NOMO-1 treated with dmso at 0.1 percent for 144 hours (cell line): Measurements from ENCODE around the gene MYO6.
A peak's percentile ranks its signal among the peaks of the same experiment; 100 is the strongest.
"Not testable (repeated sequence)": the region's sequence is repeated elsewhere in the genome, so short reads cannot be mapped to it uniquely, and the experiment has no call there.

ENCODE experiments used
- DNase-seq: peaks from one replicate; lab custom pipeline; 2025; ENCODE audit not compliant: unreplicated experiment; lab: John Stamatoyannopoulos, UW

Gene MYO6

DNA sequence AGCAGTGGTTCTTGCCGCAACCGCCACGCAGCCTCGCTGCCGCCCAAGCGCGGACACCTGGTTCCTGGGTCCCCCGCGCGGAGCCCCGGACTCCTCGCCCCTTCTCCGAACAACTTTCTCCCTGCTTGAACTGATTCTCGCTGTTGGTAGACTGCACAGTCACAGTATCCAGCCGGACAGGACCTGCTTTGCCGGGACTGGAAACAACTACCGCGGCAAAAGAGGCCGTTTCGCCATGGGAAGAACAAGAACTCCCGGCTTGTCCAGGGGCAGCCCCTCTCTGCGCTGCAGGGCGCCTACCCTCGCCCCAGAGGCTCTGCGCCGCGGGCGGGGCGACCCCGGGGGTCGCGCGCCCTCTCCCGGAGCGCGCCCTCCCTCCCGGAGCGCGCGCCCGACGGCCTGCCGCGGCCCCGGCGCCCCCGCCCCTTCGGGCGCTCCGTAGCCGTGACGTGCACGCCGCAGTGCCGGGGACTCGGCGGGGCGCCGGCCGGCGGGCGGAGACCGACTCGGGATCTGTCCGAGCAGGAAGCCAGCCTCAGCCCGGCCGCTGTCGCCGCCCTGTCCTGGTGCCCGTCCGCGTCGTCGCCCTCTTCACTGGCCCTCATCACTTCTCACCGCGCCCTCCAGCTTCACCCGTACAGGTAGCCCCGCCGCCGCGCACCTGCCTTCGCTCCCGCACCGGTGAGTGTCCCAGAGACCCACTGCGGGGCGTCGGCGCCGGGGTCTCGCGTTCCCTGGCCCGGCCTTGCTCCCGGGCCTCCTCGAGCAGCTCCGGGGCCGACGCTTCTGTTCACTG, at the start of gene MYO6:
TSS of gene MYO6 (plus strand) at position 497 of the 796 bp plus-strand sequence. CDS start 68,309 bp downstream, outside the sequence.
- peak; percentile 16 for DNase-seq

DNA sequence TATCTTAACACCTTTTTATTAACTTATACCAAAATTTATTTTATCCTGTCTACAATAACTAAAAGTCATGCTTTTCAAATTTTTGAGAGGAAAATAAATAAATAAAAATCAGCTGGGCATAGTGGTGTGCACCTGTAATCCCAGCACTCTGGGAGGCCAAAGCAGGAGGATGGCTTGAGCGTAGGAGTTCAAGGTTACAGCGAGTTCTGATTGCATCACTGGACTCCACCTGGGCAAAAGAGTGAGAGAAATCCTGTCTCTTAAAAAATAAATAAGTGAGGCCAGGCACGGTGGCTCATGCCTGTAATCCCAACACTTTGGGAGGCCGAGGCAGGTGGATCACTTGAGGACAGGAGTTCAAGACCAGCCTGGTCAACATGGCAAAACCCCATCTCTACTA, 40.7 kb upstream of the MYO6 start:
- not testable (repeated sequence) for DNase-seq

DNA sequence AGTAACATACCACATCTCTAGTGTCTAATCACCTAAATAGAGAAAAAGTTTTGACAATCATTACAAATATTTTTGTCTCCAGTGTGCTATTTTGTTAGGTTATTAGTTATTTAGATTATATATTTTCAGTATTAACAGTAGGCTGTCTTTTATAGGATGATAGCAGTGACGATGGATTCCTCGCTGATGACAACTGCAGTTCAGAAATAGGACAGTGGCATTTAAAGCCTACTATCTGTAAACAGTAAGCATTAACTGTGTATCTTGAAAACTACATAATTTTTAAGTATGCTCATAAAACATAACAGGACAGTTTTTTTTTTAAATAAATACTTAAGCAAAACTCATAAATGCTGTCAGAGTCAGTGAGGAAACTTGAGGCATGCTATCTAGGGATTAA, 37.9 kb upstream of the MYO6 start:
- no peak for DNase-seq

DNA sequence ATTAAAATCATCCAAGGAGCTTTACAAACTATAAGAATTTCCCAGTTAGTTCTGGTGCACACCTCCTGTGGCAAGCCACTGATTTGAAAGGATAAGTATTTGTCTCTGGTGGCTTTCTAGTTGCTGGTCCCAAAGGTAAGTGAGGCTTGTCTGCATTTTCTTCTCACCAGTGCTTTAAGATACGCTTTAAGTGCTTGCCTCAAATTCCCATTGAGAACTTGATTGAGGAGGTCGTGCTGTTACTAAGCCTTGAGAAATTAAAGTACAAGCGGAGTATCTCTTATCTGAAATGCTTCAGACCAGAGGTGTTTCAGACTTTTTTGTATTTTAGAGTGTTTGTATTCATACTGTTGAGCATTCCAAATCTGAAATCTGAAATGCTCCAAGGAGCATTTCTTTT, 29.9 kb upstream of the MYO6 start:
- no peak for DNase-seq

DNA sequence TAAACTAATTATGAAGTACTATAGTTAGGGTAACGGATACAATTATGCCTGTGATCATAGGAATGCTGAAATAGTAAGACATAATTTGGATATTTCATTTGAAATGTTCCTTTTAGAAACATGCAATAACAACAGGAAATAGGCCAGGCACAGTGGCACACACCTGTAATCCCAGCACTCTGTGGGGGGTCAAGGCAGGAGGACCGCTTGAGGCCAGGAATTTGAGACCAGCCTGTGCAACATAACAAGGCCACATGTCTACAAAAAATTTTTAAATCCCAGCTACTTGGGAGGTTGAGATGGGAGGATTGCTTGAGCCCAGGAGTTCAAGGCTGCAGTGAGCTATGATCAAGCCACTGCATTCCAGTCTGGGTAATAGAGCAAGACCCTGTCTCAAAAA, 25.7 kb upstream of the MYO6 start:
- DNase-seq = no peak

DNA sequence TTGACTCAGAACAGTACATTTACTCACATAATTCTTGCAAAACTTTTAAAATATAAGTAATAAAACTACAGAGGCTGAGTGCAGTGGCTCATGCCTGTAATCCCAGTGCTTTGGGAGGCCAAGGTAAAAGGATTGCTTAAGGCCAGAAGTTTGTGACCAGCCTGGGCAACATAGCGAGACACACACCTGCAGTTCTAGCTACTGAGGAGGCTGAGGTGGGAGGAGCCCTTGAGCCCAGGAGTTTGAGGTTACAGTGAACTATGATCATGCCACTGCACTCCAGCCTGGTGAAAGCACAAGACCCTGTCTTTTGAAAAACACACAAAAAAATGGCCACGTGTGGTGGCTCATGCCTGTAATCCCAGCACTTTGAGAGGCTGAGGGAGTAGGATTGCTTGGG, 21.8 kb upstream of the MYO6 start:
- DNase-seq = no peak

DNA sequence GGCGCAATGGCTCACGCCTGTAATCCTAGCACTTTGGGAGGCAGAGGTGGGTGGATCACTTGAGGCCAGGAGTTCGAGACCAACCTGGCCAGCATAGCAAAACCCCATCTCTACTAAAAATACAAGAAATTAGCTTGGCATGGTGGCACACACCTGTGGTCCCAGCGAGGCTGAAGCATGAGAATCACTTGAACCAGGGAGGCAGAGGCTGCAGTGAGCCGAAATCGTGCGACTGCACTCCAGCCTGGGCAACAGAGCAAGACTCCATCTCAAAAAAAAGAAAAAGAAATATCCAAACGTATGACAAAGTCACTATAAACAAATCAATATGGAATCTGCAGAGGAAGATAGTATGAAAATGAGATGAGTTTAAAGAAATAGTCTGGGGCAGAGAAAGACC, 18.0 kb upstream of the MYO6 start:
- DNase-seq = not testable (repeated sequence)

DNA sequence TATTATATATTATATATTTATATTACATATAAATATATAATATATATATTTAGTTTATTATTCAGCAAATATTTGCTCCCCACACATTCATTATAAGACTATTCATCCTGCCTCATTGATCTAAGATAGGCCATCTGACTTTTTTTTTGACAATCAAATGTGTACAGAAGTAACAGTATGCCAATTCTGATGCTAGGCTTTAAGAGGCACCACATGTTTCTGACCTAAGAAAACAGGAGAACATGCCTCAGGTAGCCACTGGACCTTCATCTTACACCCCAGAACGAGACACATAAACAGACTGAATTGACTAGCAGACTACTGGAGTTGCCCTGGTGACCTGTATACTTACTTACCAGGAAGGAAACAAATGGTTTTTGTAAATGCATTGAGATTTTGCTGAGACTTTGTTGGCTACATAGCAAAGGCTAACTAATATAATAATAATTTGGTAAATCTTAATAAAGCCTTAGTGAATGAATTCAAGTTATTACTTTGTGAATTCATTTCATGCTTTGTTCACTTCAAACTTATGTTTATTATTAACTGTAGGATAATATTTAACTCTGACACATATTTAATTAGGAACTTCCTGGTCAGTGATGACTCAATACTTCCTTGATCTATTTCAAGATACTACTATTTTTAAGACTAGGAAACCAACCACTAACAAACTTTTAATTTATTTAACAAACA, 13.4 kb upstream of the MYO6 start:
- DNase-seq = no peak

DNA sequence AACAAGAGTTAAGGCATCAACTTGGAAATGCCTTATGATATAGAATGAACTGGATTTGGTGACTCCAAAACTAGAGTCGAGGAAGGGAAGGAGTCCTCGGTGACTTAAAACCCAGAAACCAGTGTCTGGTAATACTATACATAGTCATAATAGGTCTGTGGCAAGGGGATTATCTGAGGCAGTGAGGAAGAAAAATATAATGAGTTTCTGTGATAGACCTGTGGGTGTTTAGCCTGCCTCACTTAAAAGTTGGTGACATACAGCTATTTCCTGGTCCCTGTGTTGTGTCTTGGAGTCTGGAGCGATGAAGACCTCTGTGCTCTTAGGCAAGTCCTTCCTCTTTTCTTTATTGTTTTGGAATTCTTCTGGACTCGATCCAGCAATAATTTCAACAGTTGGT, 5.1 kb upstream of the MYO6 start:
- no peak for DNase-seq

DNA sequence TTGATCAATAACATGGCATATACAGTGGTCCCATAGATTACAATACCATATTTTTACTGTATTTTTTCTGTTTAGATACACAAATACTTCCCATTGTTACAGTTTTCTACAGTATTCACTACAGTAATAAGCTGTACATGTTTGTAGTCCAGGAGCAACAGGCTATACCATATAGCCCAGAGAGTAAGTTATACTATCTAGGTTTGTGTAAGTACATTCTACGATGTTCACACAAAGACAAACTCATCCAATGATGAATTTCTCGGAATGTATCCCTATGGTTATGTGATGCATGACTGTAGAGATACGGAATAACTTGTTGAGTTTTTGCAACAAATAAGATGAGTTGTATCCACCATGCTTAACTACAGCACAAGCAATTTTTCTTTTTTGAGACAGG, 3.6 kb upstream of the MYO6 start:
- DNase-seq = no peak

DNA sequence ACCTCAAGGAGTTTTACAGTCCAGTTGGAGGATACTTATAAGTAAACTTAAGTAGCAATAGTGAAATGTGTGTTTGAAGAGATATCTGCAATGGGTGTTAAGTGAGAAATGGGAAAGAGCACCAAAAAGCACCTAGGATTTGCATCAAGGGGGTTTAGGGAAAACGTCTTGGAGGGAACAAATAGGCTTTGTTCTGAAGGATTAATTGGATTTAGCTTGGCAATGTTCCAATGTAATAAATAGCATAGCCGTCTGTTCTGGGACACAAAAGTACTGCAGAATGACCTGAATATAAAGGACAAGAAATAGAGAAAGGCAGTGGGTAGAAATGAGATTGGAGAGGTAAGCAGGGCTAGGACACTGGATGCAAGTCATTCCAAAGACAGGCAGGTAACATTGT, 2.8 kb upstream of the MYO6 start:
- DNase-seq = no peak

DNA sequence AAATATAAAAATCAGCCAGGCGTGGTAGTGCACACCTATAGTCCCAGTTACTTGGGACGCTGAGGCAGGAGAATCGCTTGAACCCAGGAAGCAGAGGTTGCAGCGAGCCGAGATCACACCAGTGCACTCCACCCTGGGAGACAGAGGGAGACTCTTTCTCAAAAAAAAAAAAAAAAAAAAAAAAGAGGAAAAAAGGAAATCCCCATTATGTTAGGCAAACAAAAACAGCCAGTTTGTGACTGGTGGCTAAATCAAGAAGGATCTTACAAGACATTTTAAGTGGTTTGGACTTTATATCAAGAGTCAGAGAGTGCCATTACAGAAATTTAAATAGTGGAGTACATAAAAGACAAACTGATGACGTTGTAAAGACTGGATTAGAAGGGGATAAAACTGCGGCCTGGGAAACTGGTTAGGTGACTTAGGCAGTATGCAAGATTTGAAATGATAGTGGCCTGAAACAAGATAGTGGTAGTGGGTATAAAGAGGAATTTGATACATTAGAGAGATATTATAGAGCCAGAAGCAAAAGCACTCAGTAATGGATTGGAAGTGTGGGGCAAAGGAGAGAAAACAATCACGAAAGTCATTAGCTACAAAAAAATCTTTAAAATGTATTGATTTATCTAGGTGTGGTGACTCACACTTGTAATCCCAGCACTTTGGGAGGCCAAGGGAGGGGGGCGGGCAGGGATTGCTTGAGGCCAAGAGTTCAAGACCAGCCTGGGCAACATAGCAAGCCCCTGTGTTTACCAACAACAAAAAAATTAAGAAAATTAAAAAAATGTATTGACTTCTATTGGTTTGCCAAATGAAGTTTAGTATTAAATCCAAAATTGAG, 1.7 kb upstream of the MYO6 start:
- DNase-seq = no peak

DNA sequence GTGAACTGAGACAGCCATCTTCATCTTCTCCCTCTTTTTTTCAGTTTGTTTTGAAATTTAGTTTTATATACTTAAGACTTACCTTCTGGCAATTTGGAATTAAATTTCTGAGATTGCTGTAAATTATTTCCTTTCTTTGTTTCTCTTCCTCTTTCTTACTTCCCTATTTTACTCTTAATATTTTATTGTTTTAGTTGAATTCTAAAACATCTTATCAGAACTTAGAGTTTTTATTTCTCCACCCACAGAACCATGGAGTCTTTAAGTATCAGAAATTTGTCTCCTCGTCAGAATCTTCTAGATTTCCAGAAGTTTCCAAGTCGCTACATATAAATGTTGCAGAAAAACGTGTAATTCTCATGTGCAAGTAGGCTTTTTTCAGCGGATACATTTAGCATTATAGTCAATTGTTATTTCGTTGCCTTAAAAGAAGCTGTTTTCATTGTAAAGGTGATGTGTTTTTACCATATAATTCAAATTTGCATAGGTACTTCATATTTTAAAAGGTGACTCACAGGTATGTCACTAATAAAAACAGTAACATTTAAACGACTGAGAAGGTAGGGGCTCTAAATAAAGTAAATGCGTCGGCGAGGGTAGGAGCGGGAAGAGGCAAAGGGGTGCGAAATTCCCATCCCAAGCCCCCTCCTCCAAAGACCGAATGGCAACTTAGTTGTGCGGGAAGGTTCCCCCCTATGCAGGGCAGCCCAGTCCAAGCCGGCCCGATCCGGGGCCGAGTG, 866 bp upstream of the MYO6 start:
- peak; percentile 44 for DNase-seq

DNA sequence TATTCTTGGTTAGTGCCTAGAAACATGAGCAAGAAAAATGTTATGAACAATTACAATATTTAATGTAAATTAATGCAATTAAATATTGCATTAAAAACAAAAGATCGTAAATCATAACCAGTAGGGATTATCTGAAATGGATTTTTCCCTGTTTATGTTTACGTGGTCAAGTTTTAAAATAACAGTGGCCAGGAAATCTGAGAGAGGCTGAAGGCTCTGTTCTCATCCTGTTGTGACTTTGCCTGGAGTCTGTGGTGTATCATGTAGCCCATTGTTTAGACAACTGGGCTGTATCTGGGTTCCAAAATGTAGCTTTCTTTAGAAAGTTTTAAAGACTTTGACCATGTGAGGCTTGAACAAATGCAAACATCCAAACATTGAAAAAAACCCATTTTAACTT, 2.4 kb downstream of the MYO6 start:
- no peak for DNase-seq

DNA sequence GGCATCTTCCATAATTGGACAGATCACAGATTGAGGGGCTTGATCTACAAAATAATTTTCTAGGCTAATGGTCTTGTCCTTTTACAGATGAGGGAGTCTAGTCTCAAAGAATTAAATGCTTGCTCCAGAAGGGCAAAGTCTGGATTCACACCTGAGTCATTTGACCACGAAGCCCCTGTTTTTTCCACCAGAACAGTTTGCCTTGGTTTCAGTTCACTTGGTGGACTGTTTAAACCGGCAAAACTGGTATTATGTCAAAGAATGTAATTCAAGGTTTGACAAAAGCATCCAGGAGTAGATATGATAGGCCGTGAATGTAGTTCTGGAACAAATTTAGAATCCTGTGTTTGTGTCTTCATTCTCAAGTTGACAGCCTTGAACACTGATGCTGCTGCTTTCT, 3.3 kb downstream of the MYO6 start:
- DNase-seq = no peak

DNA sequence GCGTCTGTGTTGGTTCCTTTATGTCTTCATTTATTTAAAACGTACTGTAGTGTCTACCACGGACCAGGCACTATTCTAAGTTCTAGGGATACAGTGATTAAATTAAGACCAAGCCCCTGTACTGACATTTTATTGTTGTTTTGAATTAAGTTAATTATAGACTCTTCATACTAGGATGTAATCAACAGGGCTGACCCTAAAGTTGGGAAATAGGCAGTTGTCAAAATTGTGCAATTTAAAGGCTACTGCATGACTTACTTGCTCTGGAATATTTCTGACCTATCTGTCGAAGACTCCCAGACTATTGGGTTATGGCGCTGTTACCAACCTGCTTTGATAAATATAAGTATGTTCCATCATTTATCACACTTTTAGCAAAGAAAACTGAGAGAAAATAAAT, 6.7 kb downstream of the MYO6 start:
- DNase-seq = peak; percentile 34

DNA sequence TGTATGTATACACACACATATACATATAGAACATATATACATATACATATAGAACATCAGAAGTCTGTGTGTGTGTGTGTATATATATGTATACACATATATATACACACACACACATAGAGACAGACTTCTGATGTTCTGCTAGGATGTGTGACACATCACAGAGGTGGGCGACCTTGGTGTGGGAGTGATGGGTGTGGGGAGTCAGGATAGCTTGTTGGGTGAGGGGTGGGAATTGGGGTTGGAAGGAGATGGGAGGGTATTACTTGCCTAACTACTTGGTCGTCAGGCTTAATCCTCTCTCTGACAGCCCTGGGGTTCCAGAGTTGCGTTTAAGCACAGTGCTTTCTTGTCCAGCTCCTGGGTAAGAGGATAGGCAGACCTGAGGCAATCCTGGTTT, 8.3 kb downstream of the MYO6 start:
- DNase-seq = no peak

DNA sequence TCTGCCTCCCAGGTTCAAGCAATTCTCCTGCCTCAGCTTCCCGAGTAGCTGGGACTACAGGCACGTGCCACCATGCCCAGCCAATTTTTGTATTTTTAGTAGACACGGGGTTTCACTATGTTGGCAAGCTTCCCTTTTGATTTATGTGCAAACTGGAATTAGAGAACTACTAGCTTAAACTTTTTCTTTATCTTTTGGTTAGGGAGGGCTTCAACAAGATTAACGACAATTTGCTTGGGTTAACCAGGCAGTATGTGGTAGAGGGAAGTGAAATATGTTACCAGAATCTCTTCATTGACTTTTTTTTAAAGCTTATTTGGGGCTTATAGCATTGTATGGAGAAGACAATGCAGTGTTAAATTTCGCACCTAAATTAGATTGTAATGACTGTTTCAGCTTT, 9.0 kb downstream of the MYO6 start:
- peak; percentile 50 for DNase-seq

DNA sequence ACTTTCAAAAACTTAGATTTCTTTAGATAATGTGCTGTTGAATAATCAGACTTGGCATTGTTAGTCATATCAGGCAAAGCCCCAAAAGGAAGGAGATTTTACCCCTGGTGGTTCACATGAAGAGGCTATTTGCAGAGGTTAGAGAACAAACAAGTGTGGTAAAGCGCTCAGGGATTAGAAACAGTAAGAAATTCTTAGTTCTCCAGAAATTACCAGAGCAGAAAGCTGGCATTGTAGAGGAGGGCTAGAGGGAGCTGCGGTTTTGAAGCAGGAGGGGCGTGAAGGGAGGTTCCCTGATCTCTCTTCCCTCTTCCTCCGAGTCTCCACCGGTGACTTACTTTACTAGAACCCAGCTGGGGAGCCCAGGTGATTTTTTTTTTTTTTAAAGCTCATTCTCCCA, 10.2 kb downstream of the MYO6 start:
- DNase-seq = peak; percentile 38

DNA sequence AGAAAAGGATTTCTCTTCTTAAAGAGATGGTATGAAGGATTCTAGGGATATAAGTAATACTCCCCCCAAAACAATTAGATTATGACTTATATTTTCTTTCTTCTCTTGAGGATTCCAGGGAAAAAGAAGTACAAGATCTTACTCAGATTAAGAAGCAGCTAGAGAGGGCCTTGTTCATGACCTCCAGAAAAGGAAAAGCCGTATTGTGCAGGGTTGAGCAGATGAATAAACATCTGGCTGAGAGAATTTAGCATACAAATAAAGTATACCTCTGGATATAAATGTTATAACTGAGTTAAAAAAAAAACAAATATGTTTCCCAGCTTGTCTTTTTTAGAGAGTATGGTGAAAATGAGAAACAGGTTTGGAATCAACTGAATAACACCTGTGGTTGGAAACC, 11.3 kb downstream of the MYO6 start:
- DNase-seq = no peak

DNA sequence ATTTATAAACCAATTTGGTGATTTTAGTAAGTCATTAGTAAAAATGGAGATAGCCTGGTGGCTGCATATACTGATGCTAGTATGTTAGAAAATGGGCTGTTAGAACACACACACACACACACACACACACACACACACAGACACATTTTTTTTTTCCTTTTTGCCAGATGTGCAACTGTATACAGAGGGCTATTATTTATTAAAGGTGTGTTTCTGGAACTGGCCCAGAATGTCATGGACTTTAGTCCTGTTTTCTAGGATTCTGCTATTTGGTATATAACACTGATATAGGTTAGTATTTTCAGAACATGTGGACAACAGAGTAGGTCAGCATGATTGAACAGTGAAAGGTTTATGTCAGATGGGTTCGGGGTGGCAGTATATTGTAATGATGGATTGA, 12.4 kb downstream of the MYO6 start:
- no peak for DNase-seq
